NCI-H1092 treated with DMSO at 0.1 percent for 48 hours (cell line): ENCODE results near the gene ZNF430.
"Not testable (repeated sequence)": the region's sequence is repeated elsewhere in the genome, so short reads cannot be mapped to it uniquely, and the experiment has no call there.

ENCODE experiments used
- DNase-seq: peaks from one replicate; lab custom pipeline; 2025; lab: John Stamatoyannopoulos, UW

Gene ZNF430

DNA sequence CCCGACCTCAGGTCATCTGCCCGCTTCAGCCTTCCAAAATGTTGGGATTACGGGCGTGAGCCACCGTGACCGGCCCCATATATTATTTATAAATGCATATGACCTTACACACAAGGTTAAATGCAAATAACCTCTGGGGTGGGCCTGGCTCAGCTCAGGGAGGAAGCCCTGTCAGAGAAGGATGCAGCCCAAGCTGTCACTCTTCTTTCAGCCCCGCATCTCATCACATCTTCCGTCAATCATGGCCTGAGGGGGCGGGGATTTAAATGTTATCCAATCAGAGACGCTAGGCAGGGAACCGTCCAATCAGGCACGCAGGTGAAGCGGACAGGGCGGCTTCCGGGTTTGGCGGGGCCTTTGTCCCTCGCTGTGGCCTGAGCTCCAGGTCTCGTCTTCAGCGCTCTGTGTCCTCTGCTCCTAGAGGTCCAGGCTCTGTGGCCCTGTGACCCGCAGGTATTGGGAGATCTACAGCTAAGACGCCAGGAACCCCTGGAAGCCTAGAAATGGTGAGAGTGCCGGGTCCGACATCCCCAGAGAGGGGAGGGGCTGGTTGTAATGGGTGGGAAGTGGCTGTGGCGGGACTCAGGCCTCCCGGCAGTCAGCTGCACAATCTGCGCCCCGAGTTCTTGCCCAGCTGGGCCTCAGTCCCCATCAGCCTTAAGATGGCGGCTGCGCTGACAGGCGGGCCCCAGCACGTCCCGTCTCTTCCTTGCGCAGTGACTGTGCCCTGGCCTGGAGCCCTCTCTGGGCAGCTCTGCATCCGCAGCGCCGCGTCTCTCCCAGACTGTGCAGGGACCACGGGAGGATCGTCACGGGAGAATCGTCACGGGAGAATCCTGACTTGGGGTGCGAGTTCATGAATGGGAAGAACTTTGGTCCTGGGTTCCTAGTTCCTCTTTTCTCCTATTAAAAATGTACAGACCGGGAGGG, at the start of gene ZNF430:
Gene ZNF430 (plus strand): TSS at position 360 of the 930 bp plus-strand sequence. CDS start 144 bp downstream, at position 504.
- peak; percentile 92 for DNase-seq

GRCh38 chr19:20992788-20993187, 27.7 kb upstream of the ZNF430 start:
- not testable (repeated sequence) for DNase-seq

GRCh38 chr19:20999731-21000352, 20.6 kb upstream of the ZNF430 start:
- DNase-seq = peak; percentile 94

DNA sequence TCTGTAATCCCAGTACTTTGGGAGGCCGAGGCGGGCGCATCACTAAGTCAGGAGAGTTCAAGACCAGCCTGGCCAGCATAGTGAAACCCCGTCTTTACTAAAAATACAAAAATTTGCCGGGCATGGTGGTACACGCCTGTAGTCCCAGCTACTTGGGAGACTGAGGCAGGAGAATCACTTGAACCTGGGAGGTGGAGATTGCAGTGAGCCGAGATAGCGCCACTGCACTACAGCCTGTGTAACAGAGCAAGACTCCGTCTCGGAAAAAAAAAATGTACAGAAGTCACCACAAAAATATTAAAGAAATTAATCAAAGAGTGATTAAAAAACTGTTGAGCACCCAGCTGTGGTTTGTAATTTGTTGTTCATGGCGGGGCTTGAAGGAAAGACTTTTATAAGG, 781 bp downstream of the ZNF430 start:
- not testable (repeated sequence) for DNase-seq

DNA sequence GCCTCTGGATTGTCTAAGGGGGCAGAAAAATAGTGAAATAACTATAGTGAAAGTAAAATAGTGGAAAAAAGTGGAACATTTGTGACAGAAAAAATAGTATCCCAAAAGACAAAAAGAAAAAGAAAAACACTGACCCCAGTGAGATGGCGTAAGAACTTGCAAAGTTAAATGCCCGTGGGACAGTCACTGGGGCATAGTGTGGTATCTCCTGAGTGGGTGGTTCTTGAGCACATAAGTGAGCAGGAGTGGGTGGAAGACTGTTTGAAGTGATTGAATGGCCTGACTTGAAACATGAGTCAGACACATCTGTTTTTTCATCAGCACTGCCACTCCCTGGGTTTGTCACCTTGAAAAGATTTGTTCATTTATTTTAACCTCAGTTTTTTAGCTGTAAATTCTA, 2.5 kb downstream of the ZNF430 start:
- no peak for DNase-seq

DNA sequence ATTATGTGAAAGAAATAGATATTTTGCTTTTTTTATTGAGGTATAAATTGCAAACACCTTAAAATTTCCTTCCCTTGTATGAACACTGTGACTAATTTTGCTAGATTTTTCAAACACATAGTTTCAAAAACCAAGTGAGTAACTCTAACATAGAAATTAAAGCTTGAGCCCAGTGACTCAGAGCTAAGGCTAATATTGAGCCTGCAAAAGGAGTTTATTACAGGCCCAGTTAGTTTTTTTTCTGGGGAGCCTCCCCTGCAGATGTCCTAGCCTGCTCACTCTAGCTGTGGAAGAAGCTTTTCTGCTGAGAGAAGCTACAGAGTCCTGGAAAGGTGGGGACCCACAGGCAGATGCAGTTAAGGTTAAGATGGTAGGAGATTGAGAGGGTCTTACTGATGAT, 3.4 kb downstream of the ZNF430 start:
- DNase-seq = no peak

GRCh38 chr19:21028969-21029268, 8.5 kb downstream of the ZNF430 start:
- DNase-seq = no peak

GRCh38 chr19:21045028-21045427, 24.6 kb downstream of the ZNF430 start:
- DNase-seq = no peak

GRCh38 chr19:21046489-21046888, 26.0 kb downstream of the ZNF430 start:
- DNase-seq = no peak

DNA sequence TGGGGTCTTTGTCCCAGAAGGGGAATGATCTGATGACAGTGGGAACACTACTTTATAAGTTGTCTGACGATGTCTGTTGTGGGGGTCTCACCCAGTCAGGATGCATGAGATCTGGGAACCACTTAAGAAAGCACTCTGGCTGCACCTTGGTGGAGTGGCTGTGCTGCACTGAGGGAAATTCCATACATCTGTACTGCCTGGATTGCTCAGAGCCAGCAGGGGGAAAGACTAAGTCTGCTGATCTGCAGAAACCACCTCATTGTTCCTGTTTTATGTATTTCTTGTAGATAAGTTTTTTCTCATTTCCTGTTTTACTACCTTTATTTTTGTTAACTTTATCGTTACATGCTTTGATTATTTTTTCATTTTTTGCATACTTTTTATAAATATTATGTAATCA, 27.3 kb downstream of the ZNF430 start:
- DNase-seq = no peak

DNA sequence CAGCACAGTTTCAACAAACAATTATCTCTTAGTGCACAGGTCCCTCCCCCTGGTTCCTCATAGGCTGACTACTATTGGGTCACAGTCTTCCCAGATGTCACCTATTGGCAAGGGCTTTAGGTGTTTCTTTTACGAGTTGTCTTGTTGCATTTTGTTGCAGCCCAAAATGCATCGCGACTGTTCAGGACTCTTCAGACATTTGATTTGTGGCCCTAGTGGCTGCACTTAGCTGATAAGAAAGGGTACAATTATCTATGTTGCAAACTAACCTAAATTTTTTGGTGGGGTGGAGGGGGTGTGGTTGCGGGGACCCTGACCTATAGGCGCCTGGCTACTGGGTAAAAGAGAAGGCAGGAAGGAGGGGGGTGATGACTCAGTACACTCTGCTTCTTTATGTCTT, 32.4 kb downstream of the ZNF430 start:
- DNase-seq = no peak

- DNase-seq = no peak
Measured at GRCh38 chr19:21065336-21065735, 44.9 kb downstream of the ZNF430 start.

DNA sequence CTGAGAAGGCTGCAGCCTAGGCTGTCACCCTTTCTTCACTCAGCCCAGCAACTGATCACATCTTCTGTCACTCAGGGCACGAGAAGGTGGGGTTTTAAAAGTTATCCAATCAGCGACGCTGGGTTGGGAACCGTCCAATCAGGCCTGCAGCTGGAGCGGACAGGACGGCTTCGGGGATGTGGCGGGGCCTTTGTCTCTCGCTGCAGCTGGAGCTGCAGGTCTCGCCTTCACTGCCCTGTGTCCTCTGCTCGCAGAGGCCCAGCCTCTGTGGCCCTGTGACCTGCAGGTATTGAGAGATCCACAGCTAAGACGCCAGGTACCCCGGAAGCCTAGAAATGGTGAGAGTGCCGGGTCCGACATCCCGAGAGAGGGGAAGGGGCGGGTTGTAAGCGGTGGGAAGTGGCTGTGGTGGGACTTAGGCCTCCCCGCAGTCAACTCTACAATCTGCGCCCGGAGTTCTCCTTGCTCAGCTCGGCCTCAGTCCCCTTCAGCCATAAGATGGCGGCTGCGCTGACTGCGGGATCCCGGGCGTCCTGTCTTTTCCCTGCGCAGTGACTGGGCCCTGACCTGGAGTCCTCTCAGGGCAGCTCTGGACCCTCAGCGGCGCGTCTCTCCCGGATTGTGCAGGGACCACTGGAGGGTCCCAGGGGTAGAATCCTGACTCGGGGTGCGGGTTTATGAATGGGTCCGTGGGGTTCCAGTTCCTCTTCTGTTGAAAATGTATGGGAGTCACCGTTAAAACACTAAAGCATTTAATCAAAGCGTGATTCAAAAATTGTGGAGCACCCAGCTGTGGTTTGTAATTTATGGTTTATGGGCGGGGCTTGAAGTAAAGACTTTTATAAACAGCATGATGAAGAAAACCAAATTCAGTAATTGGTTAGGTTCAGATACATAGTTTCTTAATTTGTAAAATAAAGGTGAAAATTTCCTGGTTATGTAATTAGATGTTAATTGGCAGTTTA, 61.8 kb downstream of the ZNF430 start, which contains the start of gene ZNF714:
Gene ZNF714 (plus strand): TSS at position 193 of the 965 bp plus-strand sequence. CDS start 16,066 bp downstream, outside the sequence.
- peak; percentile 71 for DNase-seq

- no peak for DNase-seq
Measured at GRCh38 chr19:21084343-21084742, 63.9 kb downstream of the ZNF430 start.

DNA sequence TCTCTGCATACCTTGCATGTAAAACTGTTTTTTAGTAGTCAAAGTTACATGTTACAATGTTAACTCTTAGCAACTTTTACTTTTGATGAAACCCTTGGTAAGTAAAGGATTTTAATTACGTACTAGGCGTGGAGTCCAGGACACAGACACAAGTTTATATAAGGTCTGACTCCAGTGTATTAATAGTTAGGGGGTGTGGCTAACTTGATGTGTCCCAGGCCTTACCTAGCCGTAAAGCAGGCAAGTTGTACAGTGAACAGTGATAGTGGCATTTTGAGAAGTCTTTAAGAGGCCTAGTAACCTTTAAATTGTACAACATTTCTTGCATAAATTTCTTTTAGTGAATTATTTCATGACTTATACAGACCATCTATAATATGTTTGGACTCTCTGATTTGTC, 67.4 kb downstream of the ZNF430 start:
- DNase-seq = no peak

GRCh38 chr19:21092109-21092508, 71.7 kb downstream of the ZNF430 start:
- DNase-seq = no peak

DNA sequence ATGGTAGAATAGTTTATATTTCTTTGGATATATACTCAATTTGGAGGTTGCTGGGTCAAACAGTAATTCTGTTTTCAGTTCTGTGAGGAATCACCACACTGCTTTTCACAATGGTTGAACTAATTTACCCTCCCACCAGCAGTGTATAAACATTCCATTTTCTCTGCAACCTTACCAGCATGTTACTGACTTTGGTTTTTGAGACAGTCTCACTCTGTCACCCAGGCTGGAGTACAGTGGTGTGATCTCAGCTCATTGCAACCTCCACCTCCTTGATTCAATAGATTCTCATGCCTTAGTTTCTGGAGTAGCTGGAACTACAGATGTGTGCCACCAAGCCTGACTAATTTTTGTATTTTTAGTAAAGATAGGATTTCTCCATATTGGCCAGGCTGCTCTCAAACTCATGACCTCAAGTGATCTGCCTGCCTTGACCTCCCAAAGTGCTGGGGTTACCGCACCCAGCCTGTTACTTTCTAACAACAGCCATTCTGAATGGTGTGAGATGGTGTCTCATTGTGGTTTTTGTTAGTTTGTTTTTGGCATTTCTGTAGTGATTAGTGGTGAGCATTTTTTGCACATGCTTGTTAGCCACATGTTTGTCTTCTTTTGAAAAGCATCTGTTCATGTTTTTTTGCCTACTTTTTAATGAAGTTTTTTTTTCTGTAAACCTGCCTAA, 74.0 kb downstream of the ZNF430 start:
- DNase-seq = no peak

DNA sequence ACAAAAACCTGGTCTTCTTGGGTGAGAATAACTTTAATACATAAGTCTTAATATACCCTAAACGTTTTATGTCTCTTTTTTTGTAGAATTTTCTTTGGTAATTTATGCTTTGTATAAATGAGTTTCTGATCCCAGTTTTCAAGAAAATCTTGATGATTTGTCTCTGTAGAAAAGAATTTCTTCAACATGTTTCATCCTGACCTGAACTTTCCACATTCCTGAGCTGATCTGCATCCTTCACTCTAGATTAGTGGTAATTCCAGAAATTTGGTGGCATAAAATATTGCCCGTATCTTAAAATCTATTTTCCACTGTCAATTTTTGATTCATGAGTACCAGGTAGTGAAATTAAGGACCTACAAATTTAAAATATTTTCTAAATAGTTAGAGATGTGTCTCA, 77.8 kb downstream of the ZNF430 start:
- DNase-seq = no peak

DNA sequence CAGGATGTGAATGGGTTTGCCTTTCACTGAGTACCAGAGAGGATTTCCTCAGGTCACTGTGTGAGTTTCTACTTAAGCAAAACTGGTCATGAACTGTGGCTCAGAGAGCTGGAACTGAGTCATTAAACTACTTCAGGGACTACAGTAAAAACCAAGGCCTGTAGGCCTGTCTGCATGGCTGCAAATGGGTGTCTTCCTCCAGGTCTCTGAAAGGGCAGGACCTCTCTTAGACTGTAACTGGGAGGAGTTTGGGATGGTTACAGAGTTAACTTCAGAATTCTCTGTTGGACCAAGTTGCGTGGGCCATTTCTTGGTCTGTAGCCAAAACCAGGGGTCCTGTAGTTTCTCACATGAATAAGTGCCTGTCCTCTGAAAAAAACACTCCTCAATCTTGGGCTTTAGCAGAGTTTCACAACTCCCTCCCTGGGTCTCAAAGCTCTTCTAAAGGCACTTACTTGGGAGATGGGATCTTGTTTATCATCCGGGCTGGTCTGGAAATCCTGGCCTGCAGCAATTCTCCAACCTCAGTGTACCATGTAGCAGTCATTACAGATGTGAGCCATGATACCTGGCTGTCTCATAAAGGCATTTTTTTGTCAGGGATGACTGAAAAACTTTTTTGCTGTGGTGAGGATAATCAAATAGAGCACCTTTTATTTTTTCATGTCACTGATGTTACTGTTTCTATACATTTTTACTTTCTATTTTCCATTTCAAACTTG, 81.2 kb downstream of the ZNF430 start:
- DNase-seq = no peak

GRCh38 chr19:21109116-21109515, 88.7 kb downstream of the ZNF430 start:
- no peak for DNase-seq
